Bronchial epithelial cell (primary cell): ENCODE measurements around the gene IFT122. TPM values are rescaled to one million over a fixed set of nuclear protein-coding genes. Genes with fewer than 3 reads are reported as not detected.
A peak's percentile ranks its signal among the peaks of the same experiment; 100 is the strongest.

ENCODE experiments used
- DNase-seq: peaks from one replicate; pipeline ENCODE4 v3.0.0-alpha.2; 2010; ENCODE audit warnings: low read depth
- FAIRE-seq: peaks from 2 replicates; lab custom pipeline; 2011; peaks lifted over from hg19 to GRCh38; lab: Jason Lieb, UNC
- H3K27me3 ChIP-seq: 2 replicates; pipeline ENCODE4 v1.5.1; 2011; ENCODE audit warnings: low read length; ENCODE audit not compliant: control insufficient read depth, insufficient read depth
- H3K36me3 ChIP-seq: 2 replicates; pipeline ENCODE4 v1.5.1; 2011; ENCODE audit warnings: low read length; ENCODE audit not compliant: control insufficient read depth, insufficient read depth
- H3K4me3 ChIP-seq: 2 replicates; pipeline ENCODE4 v1.5.1; 2011; ENCODE audit warnings: mild to moderate bottlenecking, low read depth, low read length, control low read depth
- total RNA-seq: library from RNA; depleted of rRNA; stranded (reverse); fragments of >200 nt; gene quantifications from 2 replicates; pipeline ENCODE4 v1.2.1, GENCODE V29; 2014
- TF ChIP-seq, protein P1 (sequence below): IDR thresholded peaks from 2 replicates; pipeline ENCODE4 v1.5.1; 2011; ENCODE audit warnings: mild to moderate bottlenecking, moderate library complexity, low read length, control low read depth, inconsistent platforms; ENCODE audit not compliant: insufficient read depth, severe bottlenecking

IFT122 gene
- total RNA-seq, 1 donor from 2014 or later = 10.0 TPM

GRCh38 chr3:129517516-129517915 is 77.5 kb downstream of the IFT122 start:
- FAIRE-seq (peak; percentile 43), DNase-seq (no peak)
- TF ChIP-seq, protein P1, sequence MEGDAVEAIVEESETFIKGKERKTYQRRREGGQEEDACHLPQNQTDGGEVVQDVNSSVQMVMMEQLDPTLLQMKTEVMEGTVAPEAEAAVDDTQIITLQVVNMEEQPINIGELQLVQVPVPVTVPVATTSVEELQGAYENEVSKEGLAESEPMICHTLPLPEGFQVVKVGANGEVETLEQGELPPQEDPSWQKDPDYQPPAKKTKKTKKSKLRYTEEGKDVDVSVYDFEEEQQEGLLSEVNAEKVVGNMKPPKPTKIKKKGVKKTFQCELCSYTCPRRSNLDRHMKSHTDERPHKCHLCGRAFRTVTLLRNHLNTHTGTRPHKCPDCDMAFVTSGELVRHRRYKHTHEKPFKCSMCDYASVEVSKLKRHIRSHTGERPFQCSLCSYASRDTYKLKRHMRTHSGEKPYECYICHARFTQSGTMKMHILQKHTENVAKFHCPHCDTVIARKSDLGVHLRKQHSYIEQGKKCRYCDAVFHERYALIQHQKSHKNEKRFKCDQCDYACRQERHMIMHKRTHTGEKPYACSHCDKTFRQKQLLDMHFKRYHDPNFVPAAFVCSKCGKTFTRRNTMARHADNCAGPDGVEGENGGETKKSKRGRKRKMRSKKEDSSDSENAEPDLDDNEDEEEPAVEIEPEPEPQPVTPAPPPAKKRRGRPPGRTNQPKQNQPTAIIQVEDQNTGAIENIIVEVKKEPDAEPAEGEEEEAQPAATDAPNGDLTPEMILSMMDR = no peak
- Histone ChIP-seq H3K27me3 (peaks cover 1% of the 10 kb centered on the region), H3K4me3 (no peak overlapping the region), H3K36me3 (no peaks in the 10 kb centered on the region)

GRCh38 chr3:129518038-129518561 is 78.1 kb downstream of the IFT122 start:
- TF ChIP-seq, protein P1 = no peak
- FAIRE-seq = no peak
- Histone ChIP-seq H3K36me3 (no peaks in the 10 kb centered on the region), H3K27me3 (peaks cover 1% of the 10 kb centered on the region), H3K4me3 (no peak overlapping the region)
- no peak for DNase-seq

GRCh38 chr3:129518581-129518980 is 78.6 kb downstream of the IFT122 start:
- TF ChIP-seq, protein P1 = no peak
- no peaks in the 10 kb centered on the region for H3K36me3 ChIP-seq
- DNase-seq (no peak), FAIRE-seq (no peak)
- H3K4me3 ChIP-seq = no peak overlapping the region
- peaks cover 1% of the 10 kb centered on the region for H3K27me3 ChIP-seq

GRCh38 chr3:129519449-129519848 is 79.4 kb downstream of the IFT122 start:
- TF ChIP-seq, protein P1 = no peak
- peaks cover 1% of the 10 kb centered on the region for H3K27me3 ChIP-seq
- FAIRE-seq (no peak), DNase-seq (no peak)
- no peak overlapping the region for H3K4me3 ChIP-seq
- H3K36me3 ChIP-seq = no peaks in the 10 kb centered on the region

GRCh38 chr3:129519896-129520715 is 80.1 kb downstream of the IFT122 start:
- TF ChIP-seq, protein P1 = no peak
- Histone ChIP-seq H3K27me3 (peaks cover 1% of the 10 kb centered on the region), H3K36me3 (no peaks in the 10 kb centered on the region), H3K4me3 (no peak overlapping the region)
- DNase-seq = no peak
- no peak for FAIRE-seq

- no peaks in the 10 kb centered on the region for H3K36me3 ChIP-seq
- TF ChIP-seq, protein P1 = no peak
- FAIRE-seq (no peak), DNase-seq (no peak)
- H3K27me3 ChIP-seq = peaks cover 1% of the 10 kb centered on the region
- no peak overlapping the region for H3K4me3 ChIP-seq
Observed at GRCh38 chr3:129520960-129521359, 80.9 kb downstream of the IFT122 start.
